CD14-positive monocyte (primary cell): Measurements from ENCODE around the gene RILPL1. TPM values are rescaled to one million over a fixed set of nuclear protein-coding genes. Genes with fewer than 3 reads are reported as not detected.
"Not testable (repeated sequence)": the region's sequence is repeated elsewhere in the genome, so short reads cannot be mapped to it uniquely, and the experiment has no call there.

ENCODE experiments used
- DNase-seq, 3 donors: peaks; one replicate each; pipeline ENCODE4 v3.0.0-alpha.2; 2011 to 2022
- H2AFZ ChIP-seq: 2 replicates; pipeline ENCODE4 v1.6.0; 2012; ENCODE audit warnings: mild to moderate bottlenecking, low read depth, low read length, inconsistent platforms; ENCODE audit not compliant: insufficient read depth, poor library complexity, severe bottlenecking
- H3K27ac ChIP-seq, 2 donors: 1 replicate in 1 of 2; 2 replicates in 1 of 2; pipeline ENCODE4 v1.5.1; 2012 to 2013; ENCODE audit warnings: low read length in 2 of 2, control low read depth in 1 of 2, inconsistent platforms in 1 of 2, low read depth in 1 of 2, mild to moderate bottlenecking in 1 of 2
- H3K27me3 ChIP-seq, 2 donors: one replicate each; pipeline versions ENCODE4 v1.6.0 to v1.6.1; 2011 to 2013; ENCODE audit warnings: low read length in 2 of 2; ENCODE audit not compliant: control insufficient read depth in 2 of 2, insufficient read depth in 2 of 2
- H3K36me3 ChIP-seq, 2 donors: replicated peaks in 1 of 2; 1 replicate in 1 of 2; 2 replicates in 1 of 2; pipeline versions ENCODE4 v1.5.1 to v1.6.1; 2012 to 2013; ENCODE audit warnings: low read length in 2 of 2, control low read depth in 1 of 2, inconsistent platforms in 1 of 2, mild to moderate bottlenecking in 1 of 2; ENCODE audit not compliant: insufficient read depth in 2 of 2, control insufficient read depth in 1 of 2
- H3K4me1 ChIP-seq, 2 donors: 1 replicate in 1 of 2; 2 replicates in 1 of 2; pipeline versions ENCODE4 v1.5.1 to v1.6.1; 2012 to 2013; ENCODE audit warnings: low read length in 2 of 2, control low read depth in 1 of 2, inconsistent platforms in 1 of 2, mild to moderate bottlenecking in 1 of 2, moderate library complexity in 1 of 2; ENCODE audit not compliant: insufficient read depth in 2 of 2, control insufficient read depth in 1 of 2
- H3K4me2 ChIP-seq: replicated peaks from 2 replicates; pipeline ENCODE3; 2012; ENCODE audit warnings: low read length, moderate library complexity, mild to moderate bottlenecking; ENCODE audit not compliant: poor library complexity, severe bottlenecking; ENCODE audit errors: extremely low read depth
- H3K4me3 ChIP-seq, 3 experiments: fragments of 200-600 bp in 1 of 3; sonication (generic) in 1 of 3; replicated peaks in 1 of 3; 1 replicate in 2 of 3; 2 replicates in 1 of 3; pipeline ENCODE4 v1.5.1; 2011 to 2013; ENCODE audit warnings: low read length in 3 of 3, mild to moderate bottlenecking in 3 of 3, control low read depth in 2 of 3, low read depth in 2 of 3, inconsistent platforms in 1 of 3, moderate library complexity in 1 of 3
- H3K79me2 ChIP-seq: 2 replicates; pipeline ENCODE4 v1.6.0; 2012; ENCODE audit warnings: mild to moderate bottlenecking, control low read depth, inconsistent platforms, low read length, moderate library complexity; ENCODE audit not compliant: insufficient read depth
- H3K9ac ChIP-seq: 2 replicates; pipeline ENCODE4 v1.6.0; 2017; ENCODE audit warnings: low read length, mild to moderate bottlenecking; ENCODE audit not compliant: insufficient read depth, poor library complexity, severe bottlenecking
- H3K9me3 ChIP-seq, 2 donors: replicated peaks in 1 of 2; 1 replicate in 1 of 2; 2 replicates in 1 of 2; pipeline versions ENCODE4 v1.5.1 to v1.6.1; 2012 to 2013; ENCODE audit warnings: low read length in 2 of 2, control low read depth in 1 of 2; ENCODE audit not compliant: control insufficient read depth in 1 of 2, insufficient read depth in 1 of 2
- H4K20me1 ChIP-seq: 2 replicates; pipeline ENCODE4 v1.6.0; 2012; ENCODE audit warnings: mild to moderate bottlenecking, low read length, control low read depth, moderate library complexity; ENCODE audit not compliant: insufficient read depth
- H3K27ac Mint-ChIP-seq, 7 donors: one replicate each; pipeline ENCODE4 v1.8.0; 2020; ENCODE audit warnings: mild to moderate bottlenecking in 7 of 7, mixed read lengths in 7 of 7, moderate library complexity in 6 of 7, inconsistent platforms in 2 of 7
- H3K27me3 Mint-ChIP-seq, 3 donors: one replicate each; pipeline ENCODE4 v1.8.0; 2021 to 2022; ENCODE audit warnings: low read depth in 3 of 3, mild to moderate bottlenecking in 3 of 3, mixed read lengths in 3 of 3, moderate library complexity in 3 of 3, inconsistent platforms in 1 of 3
- H3K36me3 Mint-ChIP-seq, 2 donors: one replicate each; pipeline ENCODE4 v1.8.0; 2020; ENCODE audit warnings: mixed read lengths in 2 of 2, inconsistent platforms in 1 of 2, mild to moderate bottlenecking in 1 of 2
- H3K4me1 Mint-ChIP-seq: one replicate; pipeline ENCODE4 v1.8.0; 2020; ENCODE audit warnings: mild to moderate bottlenecking, mixed read lengths
- H3K4me3 Mint-ChIP-seq, 2 donors: one replicate each; pipeline ENCODE4 v1.8.0; 2020; ENCODE audit warnings: mild to moderate bottlenecking in 2 of 2, mixed read lengths in 2 of 2, moderate library complexity in 1 of 2
- H3K9me3 Mint-ChIP-seq, 7 donors: one replicate each; pipeline ENCODE4 v1.8.0; 2020 to 2022; ENCODE audit warnings: mixed read lengths in 7 of 7, mild to moderate bottlenecking in 6 of 7, moderate library complexity in 6 of 7, inconsistent platforms in 2 of 7
- CTCF ChIP-seq: fragments of 200-600 bp; IDR thresholded peaks from one replicate; pipeline ENCODE4 v1.8.0; 2022; ENCODE audit warnings: antibody characterized with exemption, mild to moderate bottlenecking
- WGBS: methylation state at CpG from one replicate; pipeline ENCODE4 v1.1.5; 2013; ENCODE audit warnings: missing lambda C conversion rate; ENCODE audit not compliant: insufficient coverage; 5-methylcytosine and 5-hydroxymethylcytosine counted together
- intact Hi-C, 2 donors: fragments of 100-400 bp; cut with micrococcal nuclease; formaldehyde crosslinking; loops; one replicate each; pipeline versions ENCODE4 v1.15.0 to v1.15.1; 2023
- polyA plus RNA-seq, 3 donors: library from polyadenylated mRNA; depleted of rRNA in 1 of 3; unstranded in 2 of 3; stranded (reverse) in 1 of 3; fragments of 300-500 nt in 2 of 3; fragments of >200 nt in 1 of 3; fragmentation: Illumina TruSeq in 2 of 3; gene quantifications; 1 replicate in 2 of 3; 2 replicates in 1 of 3; pipeline ENCODE4 v1.2.3, GENCODE V29; 2012 to 2021

The RILPL1 gene
- polyA plus RNA-seq, 3 donors, result 1.2 TPM; not detected in 2

DNA sequence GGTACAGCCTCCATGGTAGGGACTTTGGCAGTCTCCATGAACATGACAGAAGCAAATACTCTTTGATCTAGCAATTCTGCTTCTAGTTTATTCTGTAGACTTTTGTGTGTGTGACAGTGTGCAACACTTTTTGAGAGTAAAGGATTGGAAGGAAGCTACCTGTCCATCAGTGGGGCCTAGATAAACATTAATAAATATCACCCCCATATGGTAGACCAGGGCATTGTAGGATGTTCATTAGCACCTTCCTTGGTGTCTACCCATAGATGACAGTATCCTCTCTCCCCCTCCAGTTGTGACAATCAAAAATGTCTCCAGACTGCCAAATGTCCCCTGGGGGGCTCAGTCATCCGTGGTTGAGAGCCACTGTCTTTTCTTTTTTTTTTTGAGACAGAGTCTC, 64.7 kb downstream of the RILPL1 start:
- WGBS, result 38% methylated on average over 1 of the region's 1 CpG
- no peak overlapping the region for H3K4me2 ChIP-seq

GRCh38 chr12:123465084-123465483, 68.4 kb downstream of the RILPL1 start:
- no peak overlapping the region for H3K4me2 ChIP-seq
- H3K9me3 Mint-ChIP-seq, result peaks cover 0 to 2% (median 0%) of the 10 kb centered on the region in 7 donors
- no peaks in the 10 kb centered on the region for H3K27me3 ChIP-seq
- TF ChIP-seq CTCF, result no peak
- 90% methylated on average over 2 of the region's 4 CpGs for WGBS
- H3K79me2 ChIP-seq, result peaks cover 69% of the 10 kb centered on the region
- no peak for DNase-seq
- no peak overlapping the region for H3K4me3 Mint-ChIP-seq
- peak overlapping the region in 1 of 7 donors; percentile 25 for H3K27ac Mint-ChIP-seq
- H3K4me3 ChIP-seq, result no peak overlapping the region
- H3K4me1 Mint-ChIP-seq, result peaks cover 8% of the 10 kb centered on the region
- peaks cover 0 to 2% of the 10 kb centered on the region in 2 donors for H3K4me1 ChIP-seq
- peaks cover 41 to 57% of the 10 kb centered on the region in 2 donors for H3K36me3 Mint-ChIP-seq
- H3K27ac ChIP-seq, result peak overlapping the region in 1 of 2 donors; percentile 13
- intact Hi-C loops, result loop anchor here (5.0 to 10.0 kb wide), 2 partner anchors 33 to 50 kb away; no protein-coding TSS in a partner anchor
- H2AFZ ChIP-seq, result no peak overlapping the region
- H4K20me1 ChIP-seq, result peaks cover 60% of the 10 kb centered on the region
- no peaks in the 10 kb centered on the region for H3K27me3 Mint-ChIP-seq
- H3K9ac ChIP-seq, result no peak overlapping the region
- H3K9me3 ChIP-seq, result no peaks in the 10 kb centered on the region
- peaks cover 23 to 41% of the 10 kb centered on the region in 2 donors for H3K36me3 ChIP-seq

More for the DNA sequence above, 64.7 kb downstream of the RILPL1 start:
- peaks cover 33% of the 10 kb centered on the region for H3K79me2 ChIP-seq
- DNase-seq, result peak in 2 of 3 donors; percentile 38 to 50
- peaks cover 32 to 63% of the 10 kb centered on the region in 2 donors for H3K36me3 ChIP-seq
- no peak overlapping the region for H3K9ac ChIP-seq
- H3K36me3 Mint-ChIP-seq, result peaks cover 52 to 67% of the 10 kb centered on the region in 2 donors
- no peak overlapping the region for H3K4me3 Mint-ChIP-seq
- H3K4me1 ChIP-seq, result no peaks in the 10 kb centered on the region
- TF ChIP-seq CTCF, result peak; percentile 45
- H3K4me3 ChIP-seq, result no peak overlapping the region
- peaks cover 56% of the 10 kb centered on the region for H4K20me1 ChIP-seq
- no peak overlapping the region for H3K27ac Mint-ChIP-seq
- H3K27me3 ChIP-seq, result no peaks in the 10 kb centered on the region
- H3K9me3 ChIP-seq, result no peaks in the 10 kb centered on the region
- H3K27me3 Mint-ChIP-seq, result no peaks in the 10 kb centered on the region
- H3K27ac ChIP-seq, result no peak overlapping the region
- H3K9me3 Mint-ChIP-seq, result peaks cover 0 to 4% (median 0%) of the 10 kb centered on the region in 7 donors
- intact Hi-C loops, result loop anchor here (5.0 to 10.0 kb wide), 2 partner anchors 36 to 54 kb away; no protein-coding TSS in a partner anchor
- no peaks in the 10 kb centered on the region for H3K4me1 Mint-ChIP-seq
- H2AFZ ChIP-seq, result no peak overlapping the region

DNA sequence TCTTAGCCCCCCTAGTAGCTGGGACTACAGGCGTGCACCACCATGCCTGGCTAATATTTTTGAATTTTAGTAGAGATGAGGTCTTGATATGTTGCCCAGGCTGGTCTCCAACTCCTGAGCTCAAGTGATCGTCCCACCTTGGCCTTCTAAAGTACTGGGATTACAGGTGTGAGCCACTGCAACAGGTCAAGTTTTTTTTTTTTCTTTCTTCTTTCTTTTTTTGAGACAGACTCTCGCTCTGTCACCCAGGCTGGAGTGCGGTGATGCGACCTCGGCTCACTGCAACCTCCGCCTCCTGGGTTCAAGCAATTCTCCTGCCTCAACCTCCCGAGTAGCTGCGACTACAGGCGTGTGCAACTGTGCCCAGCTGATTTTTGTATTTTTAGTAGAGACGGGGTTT, 70.3 kb downstream of the RILPL1 start:
- H3K27ac ChIP-seq, H3K4me2 ChIP-seq, H3K9me3 ChIP-seq, H3K27me3 Mint-ChIP-seq, H3K4me3 Mint-ChIP-seq, H3K4me3 ChIP-seq, H2AFZ ChIP-seq, H3K9me3 Mint-ChIP-seq, H3K9ac ChIP-seq, H3K27me3 ChIP-seq, DNase-seq: not testable (repeated sequence)
- Histone ChIP-seq H3K36me3 (peaks cover 23 to 41% of the 10 kb centered on the region in 2 donors), H3K4me1 (peaks cover 16% of the 10 kb centered on the region in 2 donors), H3K79me2 (peaks cover 87% of the 10 kb centered on the region), H4K20me1 (peaks cover 49% of the 10 kb centered on the region)
- Mint-ChIP-seq H3K4me1 (peaks cover 20% of the 10 kb centered on the region), H3K36me3 (peaks cover 39 to 53% of the 10 kb centered on the region in 2 donors), H3K27ac (peak overlapping the region in 2 of 7 donors; percentile 63 to 86)
- 95% methylated on average over 10 of the region's 11 CpGs for WGBS
- intact Hi-C loops, result loop anchor here in 1 of 2 donors (10.0 kb wide), 1 partner anchor 48 kb away; no protein-coding TSS in a partner anchor
